HepG2 (cell line): ENCODE data around the gene SLC26A2. TPM values are rescaled to one million over a fixed set of nuclear protein-coding genes. Genes with fewer than 3 reads are reported as not detected.

ENCODE experiments used
- AGO2 ChIP-seq: fragments of 200-400 bp; formaldehyde crosslinking; optimal IDR thresholded peaks from 2 replicates; pipeline ENCODE3; 2017; ENCODE audit warnings: mild to moderate bottlenecking, low read depth, low read length, moderate library complexity
- SRY ChIP-seq: sonication (generic); formaldehyde crosslinking; IDR thresholded peaks from 2 replicates; pipeline ENCODE4 v1.8.0; 2022; ENCODE audit warnings: mild to moderate bottlenecking, missing genetic modification reagents
- YY1 ChIP-seq: IDR thresholded peaks from 2 replicates; pipeline ENCODE4 v1.6.1; 2011; ENCODE audit warnings: low read length, low read depth, moderate library complexity, mild to moderate bottlenecking; ENCODE audit not compliant: insufficient read depth, insufficient replicate concordance
- ZBTB14 ChIP-seq: sonication (generic); formaldehyde crosslinking; IDR thresholded peaks from 2 replicates; pipeline ENCODE4 v1.4.0; 2020; ENCODE audit warnings: missing genetic modification reagents
- ZBTB4 ChIP-seq: sonication (generic); formaldehyde crosslinking; IDR thresholded peaks from 2 replicates; pipeline ENCODE4 v1.4.0; 2020; ENCODE audit warnings: missing genetic modification reagents, mild to moderate bottlenecking, borderline replicate concordance
- ZBTB40 ChIP-seq, 2 experiments: fragments of 450-650 bp in 1 of 2; sonication (generic) in 1 of 2; formaldehyde crosslinking in 1 of 2; IDR thresholded peaks; 2 replicates each; pipeline versions ENCODE4 v1.6.1 to v1.8.0; 2016 to 2022; ENCODE audit warnings: antibody characterized with exemption in 1 of 2, mild to moderate bottlenecking in 1 of 2, missing genetic modification reagents in 1 of 2
- ZNF281 ChIP-seq: sonication (generic); formaldehyde crosslinking; IDR thresholded peaks from 2 replicates; pipeline ENCODE4 v1.4.0; 2020; ENCODE audit warnings: missing genetic modification reagents, borderline replicate concordance
- ZNF441 ChIP-seq: sonication (generic); formaldehyde crosslinking; IDR thresholded peaks from 2 replicates; pipeline ENCODE4 v1.7.0; 2021; ENCODE audit warnings: missing genetic modification reagents, borderline replicate concordance
- ZNF607 ChIP-seq: sonication (generic); formaldehyde crosslinking; IDR thresholded peaks from 2 replicates; pipeline ENCODE4 v1.5.1; 2020; ENCODE audit warnings: missing genetic modification reagents, mild to moderate bottlenecking, borderline replicate concordance
- polyA plus RNA-seq, 8 experiments: library from polyadenylated mRNA; depleted of rRNA in 3 of 8; stranded (reverse) in 7 of 8; unstranded in 1 of 8; fragments of >200 nt; fragmentation: Illumina TruSeq in 4 of 8; extraction: Trizol in 4 of 8; gene quantifications; 2 replicates each; pipeline versions ENCODE4 v1.2.1 to v1.2.3, GENCODE V29; 2011 to 2016; ENCODE audit warnings: low read depth in 4 of 8, missing spikeins in 1 of 8, mixed read lengths in 1 of 8; ENCODE audit not compliant: insufficient read depth in 1 of 8
- total RNA-seq, 5 experiments: library from RNA; depleted of rRNA; stranded (reverse); fragments of >200 nt; fragmentation: Illumina TruSeq; extraction: Trizol; gene quantifications; 2 replicates each; pipeline ENCODE4 v1.2.3, GENCODE V29; 2016; ENCODE audit warnings: low read depth in 1 of 5

Gene SLC26A2
- total and polyA plus RNA-seq, 2 of the 13 experiments (the other 11 are each of a cell fraction or from before 2014, with no cell fraction given), result 2.2 to 7.9 TPM

GRCh38 chr5:150000256-150000989, 39.9 kb downstream of the SLC26A2 start, which contains the start of the genes HMGXB3 and TIGD6 (continued):
- peak; percentile 65; the same call in 1 of the 2 replicates for TF ChIP-seq ZBTB4 (CRISPR knock-in tag)
- 0 out of 2 replicates have a peak, but pooled peaks have one; percentile 60 for TF ChIP-seq ZNF441 (CRISPR knock-in tag)
- peak; percentile 88 for TF ChIP-seq ZBTB40 (IDR thresholded peaks at IDR 0.05)
- TF ChIP-seq ZBTB40 (CRISPR knock-in tag; IDR thresholded peaks at IDR 0.05), result no peak; the same call in 1 of the 2 replicates
- 0 out of 2 replicates have a peak, but pooled peaks have one; percentile 26 for TF ChIP-seq ZNF281 (CRISPR knock-in tag)
- TF ChIP-seq ZNF607 (CRISPR knock-in tag), result peak; percentile 90
- TF ChIP-seq SRY (CRISPR knock-in tag), result peak; percentile 55; the same call in 1 of the 2 replicates
- peak; percentile 74 for TF ChIP-seq AGO2
- 0 out of 2 replicates have a peak, but pooled peaks have one; percentile 5 for TF ChIP-seq ZBTB14 (CRISPR knock-in tag)
- TF ChIP-seq YY1, result peak; percentile 84
